K562 (cell line): ENCODE data around the gene RYK.

Experiments used
- CTCF ChIP-seq, 3 experiments: IDR thresholded peaks in 2 of 3; conservative IDR thresholded peaks in 1 of 3; 2 replicates each; pipeline ENCODE4 v1.5.1; 2011 to 2012; ENCODE audit warnings: low read length in 3 of 3, mild to moderate bottlenecking in 3 of 3, control low read depth in 2 of 3, improper control_type of control experiment in 1 of 3, inconsistent platforms in 1 of 3, low read depth in 1 of 3, mixed read lengths in 1 of 3, moderate library complexity in 1 of 3; ENCODE audit not compliant: insufficient read depth in 2 of 3
- ETS1 ChIP-seq: conservative IDR thresholded peaks from 2 replicates; pipeline ENCODE4 v1.6.1; 2011; ENCODE audit warnings: low read depth, mild to moderate bottlenecking, low read length; ENCODE audit not compliant: control insufficient read depth
- POLR2A ChIP-seq: fragments of 450-650 bp; conservative IDR thresholded peaks from 2 replicates; pipeline ENCODE4 v1.6.1; 2016
- RBM34 ChIP-seq: fragments of 200-400 bp; formaldehyde crosslinking; IDR thresholded peaks from 2 replicates; pipeline ENCODE4 v1.6.1; 2018; ENCODE audit warnings: low read length, borderline replicate concordance; ENCODE audit not compliant: insufficient read depth
- SNRNP70 ChIP-seq: fragments of 200-400 bp; formaldehyde crosslinking; optimal IDR thresholded peaks from 2 replicates; pipeline ENCODE3; 2017; ENCODE audit warnings: low read depth, low read length
- TEAD1 ChIP-seq, 2 experiments: fragments of 450-650 bp in 1 of 2; sonication (generic) in 1 of 2; formaldehyde crosslinking; IDR thresholded peaks; 2 replicates each; pipeline versions ENCODE4 v1.4.0 to v1.8.0; 2020 to 2022; ENCODE audit warnings: mild to moderate bottlenecking in 2 of 2, missing genetic modification reagents in 1 of 2
- U2AF1 ChIP-seq: fragments of 200-400 bp; formaldehyde crosslinking; optimal IDR thresholded peaks from 2 replicates; pipeline ENCODE3; 2017; ENCODE audit warnings: mild to moderate bottlenecking, low read depth, low read length, moderate library complexity
- ZNF589 ChIP-seq: fragments of 200-800 bp; sonication (Bioruptor generic); IDR thresholded peaks from 2 replicates; pipeline ENCODE4 v1.6.1; 2016; ENCODE audit warnings: low read depth, missing genetic modification characterization, missing compliant biosample characterization

DNA sequence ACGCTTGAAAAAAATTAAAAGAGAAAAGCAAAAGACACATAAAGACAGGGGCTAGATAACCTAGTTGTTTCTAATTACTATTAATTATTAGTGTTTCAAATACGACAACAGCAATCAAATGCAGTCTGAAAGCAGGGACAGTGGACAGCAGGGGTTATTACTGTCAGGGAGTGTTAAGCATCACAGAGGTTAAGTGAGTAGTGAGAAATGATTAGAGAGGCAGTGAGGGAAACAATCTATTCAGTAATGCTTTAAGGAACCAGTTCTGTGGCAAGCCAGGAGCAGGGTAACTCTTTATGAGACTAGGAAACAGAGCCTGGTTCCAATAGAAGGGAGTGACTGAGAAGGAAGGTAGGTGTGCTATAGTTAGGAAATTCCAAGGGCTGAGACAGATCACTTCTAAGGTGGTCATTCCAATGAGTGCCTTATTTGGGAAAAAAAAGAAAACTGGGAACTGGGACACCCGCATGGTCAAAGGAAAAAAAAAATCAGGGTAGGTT is 15.0 kb downstream of the RYK start:
- no peak for TF ChIP-seq CTCF (IDR thresholded peaks at IDR 0.05 in 2 of 3, conservative IDR thresholded peaks at IDR 0.05 in 1 of 3; ENCODE audit: insufficient read depth in 2 of 3, low read depth in 1 of 3, low read length in 3 of 3)
- TF ChIP-seq RBM34, result no peak
- TF ChIP-seq SNRNP70, result no peak
- no peak for TF ChIP-seq POLR2A
- TF ChIP-seq TEAD1 (CRISPR knock-in tag; IDR thresholded peaks at IDR 0.05), result no peak
- no peak for TF ChIP-seq ETS1
- TF ChIP-seq ZNF589 (CRISPR knock-in tag), result no peak
- no peak for TF ChIP-seq U2AF1
